OCI-LY7 (cell line): Measurements from ENCODE around the gene TMEM213. TPM values are rescaled to one million over a fixed set of nuclear protein-coding genes. Genes with fewer than 3 reads are reported as not detected.

Experiments
- BruUV-seq: library from RNA; stranded (reverse); fragments of 400-500 nt; replicated peaks from 2 replicates; lab custom pipeline; 2021; lab: Mats Ljungman, UMichigan
- CTCF ChIA-PET: fragments of 300-600 bp; sonication (Branson Sonifier 250); formaldehyde crosslinking; loops from one replicate; lab custom pipeline; 2022; ENCODE audit warnings: antibody characterized with exemption; ENCODE audit not compliant: unreplicated experiment; lab: Charles Lee
- POLR2A ChIA-PET: fragments of 300-600 bp; sonication (Branson Sonifier 250); formaldehyde crosslinking; loops from one replicate; lab custom pipeline; 2022; ENCODE audit warnings: antibody characterized with exemption; lab: Charles Lee
- DNase-seq: peaks from one replicate; pipeline ENCODE4 v3.0.0-alpha.2; 2015; ENCODE audit warnings: low spot score
- H2AFZ ChIP-seq: fragments of 200-600 bp; sonication (generic), shearing (Covaris generic); 2 replicates; pipeline ENCODE4 v1.6.1; 2014; ENCODE audit warnings: mild to moderate bottlenecking, antibody characterized with exemption, low read length, moderate library complexity
- H3K27ac ChIP-seq: fragments of 200-600 bp; sonication (generic); 2 replicates; pipeline ENCODE4 v1.5.1; 2014; ENCODE audit warnings: mixed run types, low read depth, mild to moderate bottlenecking, moderate library complexity, low read length, inconsistent platforms; ENCODE audit not compliant: poor library complexity, severe bottlenecking
- H3K36me3 ChIP-seq: fragments of 200-600 bp; sonication (generic); 2 replicates; pipeline ENCODE4 v1.6.1; 2014; ENCODE audit warnings: mild to moderate bottlenecking, antibody characterized with exemption, low read length, moderate library complexity, mixed read lengths; ENCODE audit not compliant: insufficient read depth
- H3K4me1 ChIP-seq: fragments of 200-600 bp; sonication (generic); 2 replicates; pipeline ENCODE4 v1.5.1; 2014; ENCODE audit warnings: mild to moderate bottlenecking, low read length; ENCODE audit not compliant: insufficient read depth, poor library complexity, severe bottlenecking
- H3K4me2 ChIP-seq: fragments of 200-600 bp; sonication (generic); 2 replicates; pipeline ENCODE4 v1.6.1; 2014; ENCODE audit warnings: mild to moderate bottlenecking, low read length
- H3K4me3 ChIP-seq: fragments of 200-600 bp; sonication (generic); 2 replicates; pipeline ENCODE4 v1.5.1; 2014; ENCODE audit warnings: mild to moderate bottlenecking, low read depth, low read length; ENCODE audit not compliant: poor library complexity, severe bottlenecking
- H3K79me2 ChIP-seq: fragments of 200-600 bp; sonication (generic); 2 replicates; pipeline ENCODE4 v1.6.1; 2016; ENCODE audit warnings: low read depth, mild to moderate bottlenecking, low read length, moderate library complexity, mixed read lengths; ENCODE audit not compliant: insufficient read depth
- H3K9me2 ChIP-seq: fragments of 200-600 bp; sonication (generic); 2 replicates; pipeline ENCODE4 v1.6.1; 2016; ENCODE audit warnings: mild to moderate bottlenecking, low read length, mixed read lengths; ENCODE audit not compliant: insufficient read depth
- H3K9me3 ChIP-seq: fragments of 200-600 bp; sonication (generic); 2 replicates; pipeline ENCODE4 v1.6.1; 2014; ENCODE audit warnings: mild to moderate bottlenecking, mixed run types, low read length, mixed read lengths
- H4K20me1 ChIP-seq: fragments of 200-600 bp; sonication (generic); 2 replicates; pipeline ENCODE4 v1.6.1; 2014; ENCODE audit warnings: mild to moderate bottlenecking, antibody characterized with exemption, low read length, moderate library complexity, mixed read lengths; ENCODE audit not compliant: insufficient read depth
- CTCF ChIP-seq: fragments of 200-600 bp; sonication (generic); conservative IDR thresholded peaks from 2 replicates; pipeline ENCODE4 v1.5.1; 2014; ENCODE audit warnings: mild to moderate bottlenecking, antibody characterized with exemption, low read length, moderate library complexity, mixed read lengths
- EZH2phosphoT487 ChIP-seq: fragments of 200-600 bp; sonication (generic); IDR thresholded peaks from 2 replicates; pipeline ENCODE4 v1.6.1; 2018; ENCODE audit warnings: low read depth, borderline replicate concordance, mild to moderate bottlenecking, mixed run types, antibody characterized with exemption, low read length, moderate library complexity, mixed read lengths
- intact Hi-C: fragments of 100-400 bp; cut with micrococcal nuclease; formaldehyde crosslinking; loops from one replicate; pipeline ENCODE4 v1.10.0; 2022; ENCODE audit not compliant: unreplicated experiment
- total RNA-seq, 2 experiments: library from RNA; depleted of rRNA in 1 of 2; stranded (reverse); fragments of >200 nt in 1 of 2; shearing (Covaris generic) in 1 of 2; gene quantifications; 2 replicates each; pipeline ENCODE4 v1.2.3, GENCODE V29; 2014 to 2022

The TMEM213 gene
- total RNA-seq, 2 experiments from 2014 or later = not detected

- TF ChIP-seq CTCF (no peak), EZH2phosphoT487 (no peak)
- no peaks in the 10 kb centered on the region for H4K20me1 ChIP-seq
- no peaks in the 10 kb centered on the region for H3K36me3 ChIP-seq
- no peaks in the 10 kb centered on the region for H3K9me3 ChIP-seq
- no peak overlapping the region for H3K27ac ChIP-seq
- H3K4me2 ChIP-seq = no peak overlapping the region
- H3K4me3 ChIP-seq = no peak overlapping the region
- H3K4me1 ChIP-seq = no peaks in the 10 kb centered on the region
- ChIA-PET CTCF (no interaction called here), POLR2A (no interaction called here)
- DNase-seq = no peak
- intact Hi-C loops = no loop called here
- H3K79me2 ChIP-seq = no peaks in the 10 kb centered on the region
- H3K9me2 ChIP-seq = no peaks in the 10 kb centered on the region
- BruUV-seq = no TSS peak
- H2AFZ ChIP-seq = no peak overlapping the region
These were observed 21.8 kb downstream of the TMEM213 start for GRCh38 chr7:138819625-138820024.

DNA sequence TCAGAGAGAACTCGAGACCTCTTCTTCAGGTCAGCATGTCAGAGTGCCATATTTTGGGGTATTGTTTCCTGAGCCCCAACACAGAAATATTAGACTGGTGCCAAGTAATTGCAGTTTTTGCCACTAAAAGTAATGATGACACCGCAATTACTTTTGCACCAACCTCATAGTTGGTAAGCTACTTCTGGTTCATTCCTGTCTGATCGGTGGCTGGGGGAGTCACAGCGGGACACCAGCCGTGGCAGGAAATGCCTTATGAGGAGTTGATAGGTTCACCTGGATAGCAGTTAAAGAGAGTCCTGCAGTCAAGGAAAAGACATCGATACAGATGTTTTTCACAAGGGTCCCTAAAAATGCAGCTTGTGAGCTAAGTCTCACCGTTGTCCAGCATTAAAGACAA lies 24.1 kb downstream of the TMEM213 start:
- Histone ChIP-seq H2AFZ (no peak overlapping the region), H4K20me1 (no peaks in the 10 kb centered on the region), H3K9me2 (no peaks in the 10 kb centered on the region), H3K9me3 (no peaks in the 10 kb centered on the region), H3K79me2 (no peaks in the 10 kb centered on the region), H3K4me1 (no peaks in the 10 kb centered on the region), H3K4me2 (no peak overlapping the region), H3K4me3 (no peak overlapping the region), H3K36me3 (no peaks in the 10 kb centered on the region), H3K27ac (no peak overlapping the region)
- BruUV-seq = no TSS peak
- ChIA-PET POLR2A (interaction anchor here (0.6 kb wide), 1 partner anchor 744 kb away, joined by 3 read pairs; no protein-coding TSS in a partner anchor), CTCF (no interaction called here)
- no peak for DNase-seq
- intact Hi-C loops = no loop called here
- no peak for TF ChIP-seq CTCF

- H4K20me1 ChIP-seq = no peaks in the 10 kb centered on the region
- no peaks in the 10 kb centered on the region for H3K4me1 ChIP-seq
- no peak overlapping the region for H3K4me2 ChIP-seq
- no peaks in the 10 kb centered on the region for H3K36me3 ChIP-seq
- ChIA-PET CTCF (no interaction called here), POLR2A (interaction anchor here (0.7 kb wide), 1 partner anchor 1534 kb away, joined by 4 read pairs; no protein-coding TSS in a partner anchor)
- H3K9me2 ChIP-seq = no peaks in the 10 kb centered on the region
- no peak for DNase-seq
- intact Hi-C loops = no loop called here
- H3K4me3 ChIP-seq = no peak overlapping the region
- BruUV-seq = no TSS peak
- no peak overlapping the region for H2AFZ ChIP-seq
- no peak overlapping the region for H3K27ac ChIP-seq
- TF ChIP-seq EZH2phosphoT487 (no peak), CTCF (no peak)
- H3K9me3 ChIP-seq = no peaks in the 10 kb centered on the region
- H3K79me2 ChIP-seq = no peaks in the 10 kb centered on the region
These were observed 25.2 kb downstream of the TMEM213 start for GRCh38 chr7:138822867-138823535.
